Measurements from ENCODE around the gene UBAP1.
"Not testable (repeated sequence)": the region's sequence is repeated elsewhere in the genome, so short reads cannot be mapped to it uniquely, and the experiment has no call there.

Gene UBAP1

DNA sequence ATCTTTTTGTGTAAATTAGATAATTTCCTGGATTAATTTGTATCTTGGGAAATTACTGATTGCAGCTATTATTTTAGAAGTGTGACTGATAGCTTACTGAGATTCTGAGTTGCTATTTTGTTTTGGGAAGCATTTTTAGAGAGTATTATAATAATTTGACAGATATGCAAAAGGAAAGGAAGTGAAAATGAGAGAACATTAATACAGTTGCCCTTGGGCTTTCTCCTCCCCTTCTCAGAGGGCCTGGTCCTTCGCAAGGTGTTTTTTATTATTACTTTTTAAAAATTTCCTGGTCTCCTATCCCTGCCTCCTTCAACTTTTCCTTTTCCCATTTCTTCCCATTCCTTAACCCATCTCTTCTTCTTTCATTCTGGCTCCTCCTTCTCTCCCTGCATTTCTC lies 32.6 kb downstream of the UBAP1 start:
- in situ Hi-C loops (cut with HindIII; ENCODE audit: low sequenced_read_pairs) = no loop called here
- H3K4me3 ChIP-seq (ENCODE audit: low read depth, low read length) = no peak overlapping the region
- TF ChIP-seq, protein P1, sequence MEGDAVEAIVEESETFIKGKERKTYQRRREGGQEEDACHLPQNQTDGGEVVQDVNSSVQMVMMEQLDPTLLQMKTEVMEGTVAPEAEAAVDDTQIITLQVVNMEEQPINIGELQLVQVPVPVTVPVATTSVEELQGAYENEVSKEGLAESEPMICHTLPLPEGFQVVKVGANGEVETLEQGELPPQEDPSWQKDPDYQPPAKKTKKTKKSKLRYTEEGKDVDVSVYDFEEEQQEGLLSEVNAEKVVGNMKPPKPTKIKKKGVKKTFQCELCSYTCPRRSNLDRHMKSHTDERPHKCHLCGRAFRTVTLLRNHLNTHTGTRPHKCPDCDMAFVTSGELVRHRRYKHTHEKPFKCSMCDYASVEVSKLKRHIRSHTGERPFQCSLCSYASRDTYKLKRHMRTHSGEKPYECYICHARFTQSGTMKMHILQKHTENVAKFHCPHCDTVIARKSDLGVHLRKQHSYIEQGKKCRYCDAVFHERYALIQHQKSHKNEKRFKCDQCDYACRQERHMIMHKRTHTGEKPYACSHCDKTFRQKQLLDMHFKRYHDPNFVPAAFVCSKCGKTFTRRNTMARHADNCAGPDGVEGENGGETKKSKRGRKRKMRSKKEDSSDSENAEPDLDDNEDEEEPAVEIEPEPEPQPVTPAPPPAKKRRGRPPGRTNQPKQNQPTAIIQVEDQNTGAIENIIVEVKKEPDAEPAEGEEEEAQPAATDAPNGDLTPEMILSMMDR (IDR thresholded peaks at IDR 0.05; ENCODE audit: low read depth, low read length, missing control alignments) = no peak
- DNase-seq (ENCODE audit: low read depth) = no peak

- H3K4me3 ChIP-seq (ENCODE audit: low read depth, low read length); in situ Hi-C loops (cut with HindIII; ENCODE audit: low sequenced_read_pairs); DNase-seq (ENCODE audit: low read depth): not testable (repeated sequence)
Observed at GRCh38 chr9:34214354-34215000, 35.6 kb downstream of the UBAP1 start.

DNA sequence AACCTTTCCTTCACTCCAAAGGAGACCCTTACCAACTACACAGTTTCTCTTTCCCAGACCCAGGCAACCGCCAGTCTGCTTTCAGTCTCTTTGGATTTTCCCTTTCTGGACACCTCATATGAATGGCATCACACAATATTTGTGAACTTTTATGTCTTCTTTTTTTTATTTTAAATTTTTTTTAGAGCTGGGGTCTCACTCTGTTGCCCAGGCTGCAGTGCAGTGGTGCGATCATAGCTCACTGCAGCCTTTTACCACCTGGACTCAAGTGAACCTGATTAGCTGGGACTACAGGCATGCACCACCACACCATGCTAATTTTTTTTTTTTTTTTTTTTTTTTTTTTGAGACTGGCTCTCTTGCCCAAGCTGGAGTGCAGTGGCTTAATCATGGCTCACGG lies 37.5 kb downstream of the UBAP1 start:
- in situ Hi-C loops (cut with HindIII; ENCODE audit: low sequenced_read_pairs) = no loop called here
- H3K4me3 ChIP-seq (ENCODE audit: low read depth, low read length) = no peak overlapping the region
- TF ChIP-seq, protein P1 (IDR thresholded peaks at IDR 0.05; ENCODE audit: low read depth, low read length, missing control alignments) = no peak
- no peak for DNase-seq (ENCODE audit: low read depth)

- H3K4me3 ChIP-seq (ENCODE audit: low read depth, low read length); DNase-seq (ENCODE audit: low read depth); in situ Hi-C loops (cut with HindIII; ENCODE audit: low sequenced_read_pairs): not testable (repeated sequence)
Observed at GRCh38 chr9:34217015-34217414, 38.2 kb downstream of the UBAP1 start.

DNA sequence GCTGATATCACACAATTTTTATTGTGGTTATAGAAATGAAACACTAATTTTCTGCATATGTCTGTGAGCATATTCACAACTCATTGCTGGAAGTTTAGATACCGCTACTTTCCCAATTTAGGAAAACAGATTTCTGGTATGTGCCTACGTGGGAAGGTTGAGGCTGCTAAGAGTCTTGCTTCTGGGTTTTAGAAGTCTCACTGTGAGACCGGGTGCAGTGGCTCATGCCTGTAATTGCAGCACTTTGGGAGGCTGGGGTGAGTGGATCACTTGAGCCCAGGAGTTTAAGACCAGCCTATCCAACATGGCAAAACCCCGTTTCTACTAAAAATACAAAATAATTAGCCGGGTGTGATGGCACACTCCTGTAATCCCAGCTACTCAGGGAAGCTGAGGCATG lies 39.6 kb downstream of the UBAP1 start:
- in situ Hi-C loops (cut with HindIII; ENCODE audit: low sequenced_read_pairs) = no loop called here
- no peak for DNase-seq (ENCODE audit: low read depth)
- TF ChIP-seq, protein P1 (IDR thresholded peaks at IDR 0.05; ENCODE audit: low read depth, low read length, missing control alignments) = no peak
- no peak overlapping the region for H3K4me3 ChIP-seq (ENCODE audit: low read depth, low read length)

- in situ Hi-C loops (cut with HindIII; ENCODE audit: low sequenced_read_pairs) = no loop called here
- no peak for DNase-seq (ENCODE audit: low read depth)
- no peak overlapping the region for H3K4me3 ChIP-seq (ENCODE audit: low read depth, low read length)
- TF ChIP-seq, protein P1 (IDR thresholded peaks at IDR 0.05; ENCODE audit: low read depth, low read length, missing control alignments) = no peak
Observed at GRCh38 chr9:34219421-34219820, 40.6 kb downstream of the UBAP1 start.

- no peak overlapping the region for H3K4me3 ChIP-seq (ENCODE audit: low read depth, low read length)
- DNase-seq (ENCODE audit: low read depth) = no peak
- TF ChIP-seq, protein P1 (IDR thresholded peaks at IDR 0.05; ENCODE audit: low read depth, low read length, missing control alignments) = no peak
- in situ Hi-C loops (cut with HindIII; ENCODE audit: low sequenced_read_pairs) = no loop called here
Observed at GRCh38 chr9:34220218-34220617, 41.4 kb downstream of the UBAP1 start.

DNA sequence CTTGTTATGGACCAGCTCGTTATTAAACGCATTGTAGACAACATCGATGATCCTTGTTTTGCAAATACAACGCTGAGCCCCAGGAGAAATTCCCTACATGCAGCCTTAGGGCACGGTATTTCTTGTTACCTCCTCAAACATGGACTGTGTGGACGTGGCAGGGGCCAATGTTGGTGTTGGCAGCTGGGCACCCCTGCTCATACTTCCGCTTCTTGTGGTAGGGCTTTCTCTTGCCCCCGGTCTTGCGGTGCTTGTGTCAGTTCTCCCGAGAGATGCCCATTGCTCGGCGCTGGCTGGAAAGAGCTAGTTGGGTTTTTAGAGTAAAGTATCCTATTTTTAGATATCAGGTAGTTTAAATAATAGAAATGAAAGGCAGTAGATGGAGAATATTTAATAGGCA lies 45.5 kb downstream of the UBAP1 start:
- no peak overlapping the region for H3K4me3 ChIP-seq (ENCODE audit: low read depth, low read length)
- no peak for DNase-seq (ENCODE audit: low read depth)
- in situ Hi-C loops (cut with HindIII; ENCODE audit: low sequenced_read_pairs) = no loop called here
- TF ChIP-seq, protein P1 (IDR thresholded peaks at IDR 0.05; ENCODE audit: low read depth, low read length, missing control alignments) = no peak

GRCh38 chr9:34226144-34226760 lies 47.4 kb downstream of the UBAP1 start:
- DNase-seq (ENCODE audit: low read depth); in situ Hi-C loops (cut with HindIII; ENCODE audit: low sequenced_read_pairs); H3K4me3 ChIP-seq (ENCODE audit: low read depth, low read length): not testable (repeated sequence)
